OCI-M2 (cell line): Measurements from ENCODE around the gene SPATC1L.
"Not testable (repeated sequence)": the region's sequence is repeated elsewhere in the genome, so short reads cannot be mapped to it uniquely, and the experiment has no call there.

Source experiments
- DNase-seq: peaks from one replicate; lab custom pipeline; 2025; ENCODE audit not compliant: unreplicated experiment; lab: John Stamatoyannopoulos, UW

The SPATC1L gene

GRCh38 chr21:46183910-46184624 lies at the start of gene SPATC1L:
Gene SPATC1L (minus strand): TSS chr21:46184459. CDS start chr21:46182816, 1,643 bp downstream.
- peak; percentile 92 for DNase-seq

GRCh38 chr21:46229923-46230260 lies 45.6 kb upstream of the SPATC1L start:
- DNase-seq = no peak

- DNase-seq = peak; percentile 98
Measured at GRCh38 chr21:46229133-46229922, 45.1 kb upstream of the SPATC1L start.

GRCh38 chr21:46228345-46229051 lies 44.2 kb upstream of the SPATC1L start, which contains the start of gene LSS:
Gene LSS (minus strand): TSS chr21:46228774. CDS start chr21:46228745, 29 bp downstream.
- peak; percentile 98 for DNase-seq

- DNase-seq = no peak
Measured at GRCh38 chr21:46227811-46228344, 43.6 kb upstream of the SPATC1L start.

GRCh38 chr21:46226920-46227599 lies 42.8 kb upstream of the SPATC1L start:
- no peak for DNase-seq

- no peak for DNase-seq
Measured at GRCh38 chr21:46226146-46226545, 41.9 kb upstream of the SPATC1L start.

GRCh38 chr21:46223661-46224060 lies 39.4 kb upstream of the SPATC1L start:
- not testable (repeated sequence) for DNase-seq

GRCh38 chr21:46223217-46223616 lies 39.0 kb upstream of the SPATC1L start:
- no peak for DNase-seq

GRCh38 chr21:46222436-46223116 lies 38.3 kb upstream of the SPATC1L start:
- no peak for DNase-seq

GRCh38 chr21:46221664-46222435 lies 37.6 kb upstream of the SPATC1L start:
- no peak for DNase-seq

- no peak for DNase-seq
Measured at GRCh38 chr21:46220847-46221246, 36.6 kb upstream of the SPATC1L start.

- no peak for DNase-seq
Measured at GRCh38 chr21:46220275-46220810, 36.1 kb upstream of the SPATC1L start.

GRCh38 chr21:46219591-46220239 lies 35.5 kb upstream of the SPATC1L start:
- DNase-seq = no peak

- DNase-seq = no peak
Measured at GRCh38 chr21:46218906-46219590, 34.8 kb upstream of the SPATC1L start.

- DNase-seq = no peak
Measured at GRCh38 chr21:46217511-46218196, 33.4 kb upstream of the SPATC1L start.

GRCh38 chr21:46216132-46216747 lies 32.0 kb upstream of the SPATC1L start:
- no peak for DNase-seq
